HG02981 (cell line): ENCODE results near the gene NOA1.
"Not testable (repeated sequence)": the region's sequence is repeated elsewhere in the genome, so short reads cannot be mapped to it uniquely, and the experiment has no call there.

Source experiments
- ATAC-seq: cut with Tn5 transposase; IDR thresholded peaks from one replicate; pipeline ENCODE4 v1.9.1; 2021; ENCODE audit warnings: mild to moderate bottlenecking, moderate library complexity; ENCODE audit not compliant: unreplicated experiment

Gene NOA1

DNA sequence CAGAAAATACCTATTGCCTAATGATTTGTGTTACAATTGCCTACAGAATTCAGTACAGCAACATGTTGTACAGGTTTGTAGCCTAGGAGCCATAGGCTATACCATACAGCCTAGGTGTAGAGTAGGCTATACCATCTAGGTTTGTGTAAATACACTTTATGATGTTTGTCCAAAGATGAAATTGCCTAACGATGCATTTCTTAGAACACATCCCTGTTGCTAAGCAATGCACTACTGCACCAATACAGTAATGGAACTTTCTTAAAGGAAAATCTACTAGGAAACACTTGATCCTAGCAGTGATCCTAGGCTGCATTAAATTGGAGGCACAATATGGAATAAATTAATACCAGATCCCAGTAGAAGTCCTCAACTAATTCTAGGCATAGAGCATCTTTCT lies 18.3 kb downstream of the NOA1 start:
- ATAC-seq: no peak

DNA sequence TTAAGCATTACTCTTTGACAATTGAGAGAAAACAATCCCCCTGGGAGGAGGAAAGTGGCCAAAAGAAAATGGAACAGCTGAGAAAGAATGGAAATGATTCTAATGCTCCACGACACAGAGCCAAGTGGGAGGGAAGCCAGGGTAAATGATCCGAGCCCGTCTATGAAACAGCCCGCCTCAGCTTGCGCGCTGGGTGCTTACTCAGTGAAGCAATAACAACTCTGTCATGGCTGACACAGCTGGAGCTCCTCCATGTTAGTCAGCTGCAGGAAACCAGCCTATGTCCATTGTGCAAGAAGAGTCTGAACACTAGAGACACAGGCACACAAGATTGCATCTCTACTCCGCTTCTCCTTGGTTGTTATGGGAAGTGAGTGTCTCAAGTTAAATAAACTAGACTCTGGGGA lies 19.3 kb downstream of the NOA1 start:
- ATAC-seq: no peak

DNA sequence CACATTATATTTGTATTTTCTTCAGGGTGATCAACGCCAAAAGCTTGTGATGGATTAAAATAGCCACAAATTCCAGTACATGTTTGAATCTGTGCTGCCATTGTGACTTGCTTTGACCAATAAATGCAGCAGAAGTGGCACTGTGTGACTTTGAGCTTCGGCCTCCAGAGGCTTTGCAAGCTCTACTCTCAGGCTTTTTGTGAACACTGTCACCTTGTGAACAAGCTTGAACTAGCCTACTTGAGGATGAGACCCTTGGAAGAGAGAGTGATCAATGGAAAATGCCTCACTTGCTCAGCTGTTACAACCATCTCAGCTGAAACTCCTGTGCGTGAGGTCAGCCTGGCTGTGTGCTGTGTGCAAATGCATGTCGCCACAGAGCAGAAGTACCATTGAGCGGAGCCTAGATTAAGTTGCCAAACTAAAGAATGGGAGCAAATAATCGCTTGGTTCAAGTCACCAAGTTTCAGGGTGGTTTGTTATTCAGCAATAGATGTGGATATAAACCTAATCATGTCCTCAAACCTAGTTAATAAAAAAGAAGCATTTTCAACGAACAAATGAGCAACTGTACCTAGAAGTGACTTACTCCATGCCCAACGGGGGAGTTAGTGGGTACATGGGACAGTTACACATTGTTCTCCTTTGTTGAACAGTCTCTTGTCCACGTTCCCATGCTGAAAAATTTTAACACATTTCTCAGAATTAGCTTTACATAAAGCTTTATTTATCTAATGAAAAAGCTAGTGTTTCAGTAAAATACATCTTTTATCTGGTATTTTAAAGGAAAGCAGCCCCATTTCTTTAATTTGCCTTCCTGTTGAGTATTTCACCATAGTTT lies 23.5 kb downstream of the NOA1 start:
- ATAC-seq: no peak

DNA sequence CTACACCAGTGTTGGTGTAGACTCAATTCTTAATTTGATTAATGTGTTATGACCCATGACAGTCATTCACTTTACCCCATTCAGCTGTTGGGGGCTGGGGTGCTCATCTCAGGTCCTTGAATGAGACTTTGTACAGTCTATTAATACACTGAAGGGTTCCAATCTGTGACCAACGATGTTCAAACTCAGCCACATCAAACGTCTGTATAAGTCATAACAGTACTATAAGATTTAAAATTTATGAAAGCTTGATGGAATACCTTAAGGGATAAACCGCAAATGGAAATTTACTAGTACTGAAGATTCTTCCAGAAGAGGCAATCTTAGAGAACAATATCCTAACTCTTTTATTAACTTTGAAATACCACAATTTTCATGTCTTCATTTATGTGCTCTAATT lies 36.0 kb downstream of the NOA1 start:
- no peak for ATAC-seq

DNA sequence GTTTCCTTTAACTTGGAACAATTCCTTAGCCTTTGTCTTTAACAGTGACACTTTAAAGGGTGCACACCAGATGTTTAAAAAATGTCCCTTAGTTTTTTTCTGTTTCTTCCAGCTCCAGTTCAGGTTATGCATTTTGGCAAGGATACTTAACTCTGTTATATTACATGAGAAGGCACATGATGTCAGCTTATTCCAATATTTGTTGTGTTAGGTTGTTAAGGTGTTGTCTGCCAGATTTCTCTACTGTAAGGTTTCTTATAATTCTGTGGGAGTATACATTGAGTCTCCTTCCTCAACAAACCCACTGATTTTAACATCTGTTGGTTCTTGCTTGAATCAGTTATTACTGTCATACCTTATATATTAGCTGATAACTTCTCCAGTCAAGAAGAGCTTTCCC lies 36.4 kb downstream of the NOA1 start:
- ATAC-seq: no peak

DNA sequence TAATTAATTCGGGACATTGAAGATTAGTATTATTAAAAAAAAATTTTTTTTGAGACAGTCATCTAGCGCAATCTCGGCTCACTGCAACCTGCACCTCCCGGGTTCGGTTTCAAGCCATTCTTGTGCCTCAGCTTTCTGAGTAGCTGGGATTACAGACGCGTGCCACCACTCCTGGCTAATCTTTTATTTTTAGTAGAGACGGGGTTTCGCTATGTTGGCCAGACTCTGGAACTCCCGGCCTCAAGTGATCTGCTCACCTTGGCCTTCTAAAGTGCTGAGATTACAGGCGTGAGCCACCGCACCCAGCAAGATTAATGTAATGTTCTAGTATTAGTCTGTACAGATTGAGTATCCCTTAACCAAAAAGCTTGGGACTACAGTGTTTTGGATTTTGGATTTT lies 37.0 kb downstream of the NOA1 start:
- no peak for ATAC-seq

DNA sequence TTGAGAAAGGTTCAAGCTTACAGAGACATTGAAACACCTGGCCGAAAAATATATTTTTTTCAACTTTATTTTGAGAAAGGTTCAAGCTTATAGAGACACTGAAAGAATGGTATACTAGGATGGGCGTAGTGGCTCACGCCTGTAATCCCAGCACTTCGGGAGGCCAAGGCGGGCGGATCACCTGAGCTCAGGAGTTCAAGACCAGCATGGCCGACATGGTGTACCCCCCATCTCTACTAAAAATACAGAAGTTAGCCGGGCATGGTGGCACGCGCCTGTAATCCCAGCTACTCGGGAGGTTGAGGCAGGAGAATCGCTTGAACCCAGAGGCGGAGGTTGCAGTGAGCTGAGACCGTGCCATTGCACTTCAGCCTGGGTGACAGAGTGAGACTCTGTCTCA lies 37.6 kb downstream of the NOA1 start:
- not testable (repeated sequence) for ATAC-seq

DNA sequence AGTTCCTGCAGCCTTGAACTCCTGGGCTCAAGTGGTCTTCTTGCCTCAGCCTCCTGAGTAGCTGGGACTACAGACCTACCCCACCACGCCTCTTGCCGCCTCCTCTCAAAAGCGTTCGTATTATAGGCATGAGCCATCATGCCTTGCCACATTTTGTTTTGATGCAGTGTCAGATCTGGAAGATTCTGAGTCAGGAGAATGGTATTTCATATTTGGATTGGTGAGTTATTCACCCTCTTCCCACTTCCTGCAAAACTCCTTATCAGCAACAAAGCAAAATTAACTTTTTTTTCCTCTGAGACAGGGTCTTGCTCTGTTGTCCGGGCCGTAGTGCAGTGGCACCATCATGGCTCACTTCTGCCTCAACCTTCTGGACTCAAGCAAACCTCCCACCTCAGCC lies 40.1 kb downstream of the NOA1 start:
- ATAC-seq: no peak

DNA sequence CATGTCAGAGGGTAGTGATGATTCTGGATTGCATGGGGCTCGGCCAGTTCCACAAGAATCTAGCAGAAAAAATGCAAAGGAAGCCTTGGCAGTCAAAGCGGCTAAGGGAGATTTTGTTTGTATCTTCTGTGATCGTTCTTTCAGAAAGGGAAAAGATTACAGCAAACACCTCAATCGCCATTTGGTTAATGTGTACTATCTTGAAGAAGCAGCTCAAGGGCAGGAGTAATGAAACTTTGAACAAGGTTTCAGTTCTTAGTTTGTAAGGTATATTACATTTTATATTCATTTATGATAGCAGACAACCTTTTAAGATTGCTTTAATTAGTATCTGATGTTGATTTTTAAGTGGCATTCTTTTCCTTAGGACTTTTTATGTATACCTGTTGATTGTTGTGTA lies 45.5 kb downstream of the NOA1 start:
- no peak for ATAC-seq

DNA sequence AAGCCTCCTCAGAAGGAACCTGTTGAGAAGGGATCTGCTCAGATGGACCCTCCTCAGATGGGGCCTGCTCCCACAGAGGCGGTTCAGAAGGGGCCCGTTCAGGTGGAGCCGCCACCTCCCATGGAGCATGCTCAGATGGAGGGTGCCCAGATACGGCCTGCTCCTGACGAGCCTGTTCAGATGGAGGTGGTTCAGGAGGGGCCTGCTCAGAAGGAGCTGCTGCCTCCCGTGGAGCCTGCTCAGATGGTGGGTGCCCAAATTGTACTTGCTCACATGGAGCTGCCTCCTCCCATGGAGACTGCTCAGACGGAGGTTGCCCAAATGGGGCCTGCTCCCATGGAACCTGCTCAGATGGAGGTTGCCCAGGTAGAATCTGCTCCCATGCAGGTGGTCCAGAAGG lies 46.8 kb downstream of the NOA1 start:
- no peak for ATAC-seq

DNA sequence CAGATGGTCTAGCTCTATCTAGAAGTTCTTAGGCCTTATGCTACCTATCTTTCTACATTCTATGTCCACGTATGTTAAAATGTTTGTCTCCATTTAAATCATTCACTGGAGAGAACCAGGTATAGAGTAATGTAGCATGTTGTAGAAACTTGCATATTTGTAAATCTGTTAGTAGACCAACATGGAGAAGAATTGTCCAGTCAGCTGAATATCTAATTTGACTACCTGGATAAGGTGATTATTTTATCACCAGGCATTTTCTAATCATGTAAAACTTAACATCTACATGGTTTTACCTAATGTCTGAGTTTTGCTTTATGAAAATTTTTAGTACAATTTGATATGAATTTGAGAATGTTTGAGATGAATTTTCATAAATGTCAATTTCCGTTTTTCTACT lies 50.2 kb downstream of the NOA1 start:
- ATAC-seq: no peak

DNA sequence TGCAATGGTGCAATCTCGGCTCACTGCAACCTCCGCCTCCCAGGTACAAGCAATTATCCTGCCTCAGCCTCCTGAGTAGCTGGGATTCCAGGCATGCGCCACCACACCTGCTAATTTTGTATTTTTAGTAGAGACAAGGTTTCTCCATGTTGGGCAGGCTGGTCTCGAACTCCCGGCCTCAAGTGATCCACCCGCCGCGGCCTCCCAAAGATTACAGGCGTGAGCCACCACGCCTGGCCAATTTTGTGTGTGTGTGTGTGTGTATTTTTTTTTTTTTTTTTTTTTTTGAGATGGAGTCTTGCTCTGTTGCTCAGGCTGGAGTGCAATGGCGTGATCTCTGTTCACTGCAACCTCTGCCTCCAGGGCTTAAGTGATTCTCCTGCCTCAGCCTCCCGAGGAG lies 62.4 kb downstream of the NOA1 start:
- not testable (repeated sequence) for ATAC-seq

DNA sequence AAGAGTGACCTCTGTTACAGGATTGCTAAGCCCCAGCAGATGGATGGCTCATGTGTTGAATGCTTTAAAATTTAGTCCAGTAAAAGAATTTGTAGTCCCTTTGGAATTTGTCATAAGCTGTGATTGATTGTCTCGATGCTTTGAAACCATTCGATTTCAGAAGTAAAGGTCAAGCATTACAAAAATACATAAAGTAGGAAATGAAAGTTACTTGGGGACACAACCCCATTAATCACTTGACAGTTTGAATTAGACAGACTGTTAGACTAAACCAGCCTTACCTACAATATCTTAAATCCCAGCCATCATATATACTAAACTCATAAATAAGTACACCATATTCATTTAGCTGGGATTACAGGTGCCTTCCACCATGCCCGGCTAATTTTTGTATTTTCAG lies 63.1 kb downstream of the NOA1 start:
- no peak for ATAC-seq
